Measurements from ENCODE around the gene DENND5A.

DENND5A gene

DNA sequence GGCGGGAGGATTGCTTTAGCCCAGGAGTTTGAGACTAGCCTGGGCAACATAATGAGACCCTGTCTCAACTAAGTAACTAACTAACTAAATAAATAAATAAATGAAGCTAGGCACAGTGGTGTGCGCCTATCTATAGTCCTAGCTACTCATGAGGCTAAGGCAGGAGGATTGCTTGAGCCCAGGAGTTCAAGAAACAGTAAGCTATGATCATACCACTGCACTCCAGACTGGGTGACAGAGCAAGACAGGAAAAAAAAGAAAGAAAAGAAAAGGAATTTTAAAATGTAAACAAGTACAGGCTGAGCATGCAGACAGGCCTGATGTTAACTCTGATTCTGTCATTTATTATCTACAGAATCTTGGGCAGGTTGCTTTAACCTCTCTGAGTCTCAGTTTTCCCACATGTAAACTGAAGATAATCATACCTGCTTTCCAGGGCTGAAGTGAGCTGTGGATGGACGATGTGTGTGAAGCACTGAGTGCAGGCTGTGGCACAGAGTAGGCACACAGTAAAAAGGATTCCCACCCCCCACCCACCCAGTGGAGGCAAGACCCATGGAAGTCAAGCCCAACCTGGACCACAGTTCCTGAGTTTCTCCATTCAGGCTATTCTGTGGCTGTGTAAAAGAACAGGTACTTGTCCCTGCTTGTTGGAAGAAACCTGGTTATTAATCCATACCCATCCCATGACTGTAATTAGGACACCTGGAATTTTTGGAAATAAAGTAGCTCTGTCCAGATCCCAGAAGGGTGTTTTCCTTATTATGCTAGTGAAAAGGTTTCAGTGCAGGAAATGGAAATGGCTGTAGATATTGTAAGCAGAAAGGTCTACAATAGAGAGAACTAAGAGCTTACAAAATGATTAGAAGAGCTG lies 155.1 kb downstream of the DENND5A start:
- DNase-seq (no peak), ATAC-seq (ENCODE audit: insufficient read depth, low read depth) (no peak)
- Histone ChIP-seq H3K27me3 (ENCODE audit: insufficient read depth, low read length, poor library complexity) (peaks cover 5% of the 10 kb centered on the region), H3K27ac (ENCODE audit: low read length) (no peak overlapping the region), H3K9me3 (ENCODE audit: insufficient read depth, low read length, severe bottlenecking) (peaks cover 9% of the 10 kb centered on the region), H3K79me2 (ENCODE audit: insufficient read depth, low read length) (no peaks in the 10 kb centered on the region), H3K9ac (ENCODE audit: low read depth, low read length) (no peak overlapping the region), H3K4me1 (ENCODE audit: insufficient read depth, low read length) (no peaks in the 10 kb centered on the region), H4K20me1 (ENCODE audit: insufficient read depth, low read length) (no peaks in the 10 kb centered on the region), H3K4me2 (ENCODE audit: insufficient read depth, low read length) (no peak overlapping the region), H3K36me3 (ENCODE audit: insufficient read depth, low read length) (no peaks in the 10 kb centered on the region), H3K4me3 (ENCODE audit: low read depth in 1 of 2, low read length in 2 of 2) (no peak overlapping the region), H2AFZ (ENCODE audit: low read depth, low read length) (no peak overlapping the region)
- TF ChIP-seq, protein P1, sequence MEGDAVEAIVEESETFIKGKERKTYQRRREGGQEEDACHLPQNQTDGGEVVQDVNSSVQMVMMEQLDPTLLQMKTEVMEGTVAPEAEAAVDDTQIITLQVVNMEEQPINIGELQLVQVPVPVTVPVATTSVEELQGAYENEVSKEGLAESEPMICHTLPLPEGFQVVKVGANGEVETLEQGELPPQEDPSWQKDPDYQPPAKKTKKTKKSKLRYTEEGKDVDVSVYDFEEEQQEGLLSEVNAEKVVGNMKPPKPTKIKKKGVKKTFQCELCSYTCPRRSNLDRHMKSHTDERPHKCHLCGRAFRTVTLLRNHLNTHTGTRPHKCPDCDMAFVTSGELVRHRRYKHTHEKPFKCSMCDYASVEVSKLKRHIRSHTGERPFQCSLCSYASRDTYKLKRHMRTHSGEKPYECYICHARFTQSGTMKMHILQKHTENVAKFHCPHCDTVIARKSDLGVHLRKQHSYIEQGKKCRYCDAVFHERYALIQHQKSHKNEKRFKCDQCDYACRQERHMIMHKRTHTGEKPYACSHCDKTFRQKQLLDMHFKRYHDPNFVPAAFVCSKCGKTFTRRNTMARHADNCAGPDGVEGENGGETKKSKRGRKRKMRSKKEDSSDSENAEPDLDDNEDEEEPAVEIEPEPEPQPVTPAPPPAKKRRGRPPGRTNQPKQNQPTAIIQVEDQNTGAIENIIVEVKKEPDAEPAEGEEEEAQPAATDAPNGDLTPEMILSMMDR (IDR thresholded peaks at IDR 0.05; ENCODE audit: borderline replicate concordance, extremely low read depth, low read length, poor library complexity, severe bottlenecking), result no peak
- TF ChIP-seq EZH2 (IDR thresholded peaks at IDR 0.05; ENCODE audit: borderline replicate concordance, low read depth, low read length, severe bottlenecking), result no peak

GRCh38 chr11:9104580-9104979 lies 160.6 kb downstream of the DENND5A start:
- no peaks in the 10 kb centered on the region for H3K4me1 ChIP-seq (ENCODE audit: insufficient read depth, low read length)
- DNase-seq (no peak), ATAC-seq (ENCODE audit: insufficient read depth, low read depth) (no peak)
- no peak overlapping the region for H3K4me3 ChIP-seq (ENCODE audit: low read depth in 1 of 2, low read length in 2 of 2)
- no peak overlapping the region for H3K27ac ChIP-seq (ENCODE audit: low read length)
- no peaks in the 10 kb centered on the region for H3K79me2 ChIP-seq (ENCODE audit: insufficient read depth, low read length)
- H4K20me1 ChIP-seq (ENCODE audit: insufficient read depth, low read length), result no peaks in the 10 kb centered on the region
- no peaks in the 10 kb centered on the region for H3K36me3 ChIP-seq (ENCODE audit: insufficient read depth, low read length)
- H3K9ac ChIP-seq (ENCODE audit: low read depth, low read length), result no peak overlapping the region
- H2AFZ ChIP-seq (ENCODE audit: low read depth, low read length), result no peak overlapping the region
- peaks cover 12% of the 10 kb centered on the region for H3K27me3 ChIP-seq (ENCODE audit: insufficient read depth, low read length, poor library complexity)
- no peaks in the 10 kb centered on the region for H3K9me3 ChIP-seq (ENCODE audit: insufficient read depth, low read length, severe bottlenecking)
- no peak overlapping the region for H3K4me2 ChIP-seq (ENCODE audit: insufficient read depth, low read length)
- TF ChIP-seq, protein P1 (IDR thresholded peaks at IDR 0.05; ENCODE audit: borderline replicate concordance, extremely low read depth, low read length, poor library complexity, severe bottlenecking), result no peak
- TF ChIP-seq EZH2 (IDR thresholded peaks at IDR 0.05; ENCODE audit: borderline replicate concordance, low read depth, low read length, severe bottlenecking), result no peak

GRCh38 chr11:9103542-9104276 lies 161.4 kb downstream of the DENND5A start:
- H3K9ac ChIP-seq (ENCODE audit: low read depth, low read length), result no peak overlapping the region
- H3K9me3 ChIP-seq (ENCODE audit: insufficient read depth, low read length, severe bottlenecking), result no peaks in the 10 kb centered on the region
- H3K4me2 ChIP-seq (ENCODE audit: insufficient read depth, low read length), result no peak overlapping the region
- peaks cover 12% of the 10 kb centered on the region for H3K27me3 ChIP-seq (ENCODE audit: insufficient read depth, low read length, poor library complexity)
- H3K4me1 ChIP-seq (ENCODE audit: insufficient read depth, low read length), result no peaks in the 10 kb centered on the region
- no peaks in the 10 kb centered on the region for H3K79me2 ChIP-seq (ENCODE audit: insufficient read depth, low read length)
- H2AFZ ChIP-seq (ENCODE audit: low read depth, low read length), result no peak overlapping the region
- TF ChIP-seq EZH2 (IDR thresholded peaks at IDR 0.05; ENCODE audit: borderline replicate concordance, low read depth, low read length, severe bottlenecking), result no peak
- TF ChIP-seq, protein P1 (IDR thresholded peaks at IDR 0.05; ENCODE audit: borderline replicate concordance, extremely low read depth, low read length, poor library complexity, severe bottlenecking), result no peak
- no peak overlapping the region for H3K4me3 ChIP-seq (ENCODE audit: low read depth in 1 of 2, low read length in 2 of 2)
- no peaks in the 10 kb centered on the region for H4K20me1 ChIP-seq (ENCODE audit: insufficient read depth, low read length)
- ATAC-seq (ENCODE audit: insufficient read depth, low read depth), result no peak
- H3K27ac ChIP-seq (ENCODE audit: low read length), result no peak overlapping the region
- H3K36me3 ChIP-seq (ENCODE audit: insufficient read depth, low read length), result no peaks in the 10 kb centered on the region
- no peak for DNase-seq
